Aorta (tissue), 5 donors: ENCODE data around the gene LY9. TPM values are rescaled to one million over a fixed set of nuclear protein-coding genes. Genes with fewer than 3 reads are reported as not detected.

Experiments used
- ATAC-seq: fragments of 200-7000 bp; cut with Tn5 transposase; one replicate; pipeline ENCODE4 v1.9.1; 2022; ENCODE audit warnings: moderate library complexity; ENCODE audit not compliant: low FRiP score
- DNase-seq, 2 donors: peaks; one replicate each; pipeline ENCODE4 v3.0.0-alpha.2; 2020
- H3K27ac ChIP-seq, 2 donors: one replicate each; pipeline ENCODE4 v1.5.1; 2013; ENCODE audit warnings: low read length in 2 of 2, mild to moderate bottlenecking in 2 of 2, moderate library complexity in 2 of 2, control low read depth in 1 of 2, inconsistent platforms in 1 of 2, low read depth in 1 of 2
- H3K27me3 ChIP-seq, 2 donors: one replicate each; pipeline ENCODE4 v1.6.1; 2013; ENCODE audit warnings: control low read depth in 1 of 2, low read length in 1 of 2, mild to moderate bottlenecking in 1 of 2, moderate library complexity in 1 of 2; ENCODE audit not compliant: insufficient read depth in 2 of 2, control insufficient read depth in 1 of 2
- H3K36me3 ChIP-seq, 2 donors: one replicate each; pipeline ENCODE4 v1.6.1; 2013; ENCODE audit warnings: control low read depth in 1 of 2, low read length in 1 of 2, mild to moderate bottlenecking in 1 of 2; ENCODE audit not compliant: insufficient read depth in 2 of 2, control insufficient read depth in 1 of 2
- H3K4me1 ChIP-seq, 2 donors: one replicate each; pipeline ENCODE4 v1.6.1; 2013; ENCODE audit warnings: low read length in 2 of 2, control low read depth in 1 of 2, mild to moderate bottlenecking in 1 of 2, moderate library complexity in 1 of 2; ENCODE audit not compliant: insufficient read depth in 2 of 2, control insufficient read depth in 1 of 2
- H3K4me3 ChIP-seq, 2 donors: one replicate each; pipeline ENCODE4 v1.5.1; 2013; ENCODE audit warnings: low read length in 2 of 2, control low read depth in 1 of 2, mild to moderate bottlenecking in 1 of 2
- H3K9me3 ChIP-seq: one replicate; pipeline ENCODE4 v1.6.1; 2013; ENCODE audit warnings: mild to moderate bottlenecking, low read length; ENCODE audit not compliant: control insufficient read depth
- WGBS, 2 donors: extraction: QIAGEN DNeasy Blood & Tissue Kit; methylation state at CpG; one replicate each; pipeline ENCODE4 v1.1.7; 2013; 5-methylcytosine and 5-hydroxymethylcytosine counted together
- intact Hi-C, 2 donors: fragments of 100-400 bp; cut with DNase I; formaldehyde crosslinking; loops; one replicate each; pipeline versions ENCODE4 v1.14.2 to v1.15.0; 2022
- polyA plus RNA-seq, 2 donors: library from polyadenylated mRNA; stranded (reverse); fragments of 200-250 nt; gene quantifications; one replicate each; pipeline ENCODE4 v1.2.3, GENCODE V29; 2013
- total RNA-seq, 2 donors: library from RNA; stranded (reverse); fragmentation: NEBNext Ultra II Directional; extraction: Animal tissue kit (Norgen Biotek cat#: 25700); gene quantifications; one replicate each; pipeline ENCODE4 v1.2.1, GENCODE V29; 2021
- donor health status: healthy with polysubstance abuse.
- donor health status: Bipolar disorder and iron deficiency.
- donor health status: DM: no; HTN: no; CAD: no.
- donor health status: DM: no; HTN: no; CAD: no.
- donor health status: DM: yes; HTN: yes; CAD: no.

The LY9 gene
- total and polyA plus RNA-seq, 4 donors: 0.10 to 2.0 (median 0.97) TPM

DNA sequence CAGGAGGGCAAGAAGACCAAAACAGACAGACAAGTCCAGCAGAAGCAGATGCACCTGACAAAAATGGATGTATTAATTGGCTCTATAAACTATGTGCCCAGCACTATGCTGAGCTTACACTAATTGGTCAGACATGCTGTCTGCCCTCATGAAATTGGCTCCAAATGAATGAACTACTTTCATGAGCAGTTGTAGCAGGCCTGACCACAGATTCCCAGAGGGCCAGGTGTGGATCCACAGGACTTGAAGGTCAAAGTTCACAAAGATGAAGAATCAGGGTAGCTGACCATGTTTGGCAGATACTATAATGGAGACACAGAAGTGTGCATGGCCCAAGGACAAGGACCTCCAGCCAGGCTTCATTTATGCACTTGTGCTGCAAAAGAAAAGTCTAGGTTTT lies 42.4 kb upstream of the LY9 start:
- ATAC-seq: no peak
- intact Hi-C loops: no loop called here
- Histone ChIP-seq H3K4me3 (no peak overlapping the region), H3K36me3 (no peaks in the 10 kb centered on the region), H3K27me3 (no peaks in the 10 kb centered on the region), H3K9me3 (no peaks in the 10 kb centered on the region), H3K4me1 (no peaks in the 10 kb centered on the region), H3K27ac (no peak overlapping the region)
- no peak for DNase-seq

DNA sequence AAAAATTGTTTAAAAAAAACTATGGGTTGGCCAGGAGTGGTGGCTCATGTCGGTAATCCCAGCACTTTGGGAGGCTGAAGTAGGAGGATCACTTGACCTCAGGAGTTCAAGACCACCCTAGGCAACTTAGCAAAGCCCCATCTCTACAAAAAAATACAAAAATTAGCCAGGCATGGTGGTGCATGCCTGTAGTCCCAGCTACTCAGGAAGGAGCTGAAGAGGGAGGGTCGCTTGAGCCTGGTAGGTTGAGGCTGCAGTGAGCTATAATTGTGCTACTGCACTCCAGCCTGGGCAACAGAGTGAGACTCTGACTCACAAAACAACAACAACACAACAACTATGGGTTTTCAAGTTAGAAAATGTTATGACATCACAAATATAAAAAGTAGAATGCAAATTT lies 40.5 kb upstream of the LY9 start:
- no peak overlapping the region for H3K27ac ChIP-seq
- H3K27me3 ChIP-seq: no peaks in the 10 kb centered on the region
- WGBS, 2 donors: 86 to 89% methylated on average over 2 of the region's 2 CpGs

DNA sequence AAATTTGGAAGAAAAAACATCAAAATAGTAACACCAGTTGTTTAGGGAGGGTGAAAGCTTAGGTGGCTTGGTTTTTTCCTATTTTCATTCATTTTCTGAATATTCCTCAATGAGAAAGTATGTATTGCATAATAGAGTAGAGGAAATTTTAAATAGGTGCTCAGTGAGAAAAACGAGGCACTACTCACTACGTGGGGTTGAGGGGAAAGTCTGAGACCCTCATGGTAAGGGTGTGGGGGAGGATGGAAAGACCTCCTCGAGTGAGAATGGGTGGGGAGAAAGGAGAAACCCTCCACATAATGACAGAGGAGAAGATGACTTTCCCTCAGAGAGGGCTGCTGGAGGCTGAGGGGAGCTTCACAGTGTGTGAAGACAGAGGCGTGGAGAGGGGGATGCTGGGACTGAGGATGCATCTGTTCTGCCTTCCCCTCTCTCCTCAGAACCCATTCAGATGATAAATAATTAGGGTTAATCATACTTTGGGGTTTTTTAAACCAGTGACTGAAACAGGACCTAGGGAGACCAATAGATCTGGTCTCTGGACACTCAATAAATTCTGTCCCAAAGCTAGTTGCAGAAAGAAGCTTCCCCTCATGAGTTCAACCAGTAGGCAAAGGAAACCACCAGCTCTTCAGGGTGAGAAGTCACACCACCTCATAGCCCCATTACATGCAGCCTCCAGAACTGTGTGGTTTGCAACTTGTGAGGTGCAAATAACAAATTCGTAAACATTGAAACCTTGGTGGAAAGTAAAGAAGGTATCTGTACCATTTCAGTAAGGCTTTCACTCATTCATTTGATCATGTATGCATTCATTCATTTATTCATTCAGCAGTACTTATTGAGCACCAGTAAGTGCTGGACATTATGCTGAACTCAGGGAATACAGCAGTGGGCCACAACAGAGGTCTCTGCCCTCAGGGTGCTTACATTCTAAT lies 39.8 kb upstream of the LY9 start:
- Histone ChIP-seq H3K9me3 (no peaks in the 10 kb centered on the region), H3K27ac (no peak overlapping the region), H3K36me3 (no peaks in the 10 kb centered on the region), H3K4me1 (no peaks in the 10 kb centered on the region), H3K27me3 (no peaks in the 10 kb centered on the region), H3K4me3 (no peak overlapping the region)
- ATAC-seq: no peak
- DNase-seq: no peak
- intact Hi-C loops: no loop called here
- 70% methylated on average over 5 of the region's 5 CpGs for WGBS, 2 donors

More for the DNA sequence above, 40.5 kb upstream of the LY9 start:
- Histone ChIP-seq H3K9me3 (no peaks in the 10 kb centered on the region), H3K4me1 (no peaks in the 10 kb centered on the region), H3K4me3 (no peak overlapping the region), H3K36me3 (no peaks in the 10 kb centered on the region)
- ATAC-seq (no peak), DNase-seq (no peak)
- intact Hi-C loops: no loop called here

DNA sequence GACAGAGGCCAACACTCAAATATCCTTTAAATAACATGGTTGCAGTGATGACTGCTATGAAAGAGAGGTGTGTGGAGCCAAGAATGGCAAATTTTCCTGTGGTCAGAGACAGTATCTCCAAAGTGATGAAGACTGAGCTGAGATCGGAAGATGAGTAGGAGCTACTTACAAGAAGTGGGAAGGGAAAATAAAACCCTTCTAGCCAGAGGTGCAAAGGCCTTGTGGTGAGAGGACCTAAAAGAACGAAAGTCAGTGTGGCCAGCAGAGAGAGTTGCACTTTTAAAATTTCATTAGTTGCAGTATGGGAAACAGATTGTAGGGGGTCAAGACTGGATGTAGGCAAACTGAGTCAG lies 39.1 kb upstream of the LY9 start:
- Histone ChIP-seq H3K4me1 (no peaks in the 10 kb centered on the region), H3K27ac (no peak overlapping the region), H3K9me3 (no peaks in the 10 kb centered on the region), H3K36me3 (no peaks in the 10 kb centered on the region), H3K27me3 (no peaks in the 10 kb centered on the region), H3K4me3 (no peak overlapping the region)
- ATAC-seq (no peak), DNase-seq (no peak)
- intact Hi-C loops: no loop called here
- 93 to 95% methylated on average over 2 of the region's 2 CpGs for WGBS, 2 donors

DNA sequence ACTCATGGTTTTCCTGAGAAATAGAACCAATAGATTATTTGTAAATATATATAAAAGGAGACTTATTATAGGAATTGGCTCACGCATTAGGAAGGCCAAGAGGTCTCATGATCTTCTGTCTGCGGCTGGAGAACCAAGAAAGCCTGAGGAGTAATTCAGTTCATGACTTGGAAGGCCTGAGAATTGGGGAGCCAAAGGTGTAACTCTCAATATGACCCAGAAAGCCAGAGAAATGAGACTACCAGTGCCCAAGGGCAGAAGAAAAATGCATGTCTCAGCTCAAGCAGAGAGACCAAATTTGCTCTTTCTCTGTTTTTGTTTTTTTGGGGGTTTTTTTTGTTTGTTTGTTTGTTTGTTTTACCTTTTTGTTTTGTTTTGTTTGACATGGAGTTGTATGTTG lies 37.5 kb upstream of the LY9 start:
- Histone ChIP-seq H3K27me3 (no peaks in the 10 kb centered on the region), H3K9me3 (no peaks in the 10 kb centered on the region), H3K4me1 (no peaks in the 10 kb centered on the region), H3K36me3 (no peaks in the 10 kb centered on the region), H3K4me3 (no peak overlapping the region), H3K27ac (no peak overlapping the region)
- 96 to 100% methylated on average over 2 of the region's 2 CpGs for WGBS, 2 donors
- no peak for DNase-seq
- intact Hi-C loops: no loop called here
- no peak for ATAC-seq

DNA sequence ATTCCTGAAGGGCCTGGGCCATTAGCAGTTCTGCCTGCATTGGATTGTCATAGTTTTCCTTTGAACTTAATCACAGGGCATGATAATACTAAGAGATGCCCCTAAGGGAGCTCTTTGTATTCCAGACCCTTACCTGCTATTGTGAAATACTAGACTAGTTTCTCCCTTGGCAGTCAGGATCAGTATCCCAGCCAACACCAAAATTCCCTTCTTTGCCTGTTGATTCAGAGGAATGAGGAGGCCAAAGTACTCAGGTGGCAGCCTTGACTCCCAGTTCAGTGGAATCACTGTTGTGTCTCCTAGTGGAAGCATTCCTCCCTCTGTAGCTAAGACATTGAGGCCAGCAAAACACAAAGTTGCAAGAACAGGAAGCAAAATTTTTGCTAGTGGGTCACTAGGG lies 36.2 kb upstream of the LY9 start:
- no peaks in the 10 kb centered on the region for H3K4me1 ChIP-seq
- no peaks in the 10 kb centered on the region for H3K27me3 ChIP-seq
- no peak overlapping the region for H3K27ac ChIP-seq
- no peak for ATAC-seq
- DNase-seq: no peak
- H3K4me3 ChIP-seq: no peak overlapping the region
- no peaks in the 10 kb centered on the region for H3K36me3 ChIP-seq
- intact Hi-C loops: no loop called here
- H3K9me3 ChIP-seq: no peaks in the 10 kb centered on the region

DNA sequence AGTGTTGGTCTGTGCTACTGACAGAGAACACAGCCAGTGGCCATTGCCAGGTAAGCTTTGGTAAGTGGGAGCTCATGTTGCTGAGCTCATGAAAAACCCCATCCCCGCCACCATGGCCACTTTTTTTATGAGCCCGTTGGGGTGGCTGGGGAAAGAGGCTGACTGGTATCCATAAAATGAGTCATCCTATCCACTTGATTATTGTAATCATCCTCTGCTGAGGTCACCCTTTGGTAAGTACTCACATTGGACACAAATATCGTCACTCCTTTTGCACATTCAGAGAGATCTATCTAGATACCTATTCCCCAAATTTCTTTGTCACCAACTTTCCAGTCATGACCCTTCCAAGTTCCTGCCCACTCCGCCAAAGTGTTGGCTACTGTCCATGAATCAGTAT lies 34.9 kb upstream of the LY9 start:
- no peaks in the 10 kb centered on the region for H3K9me3 ChIP-seq
- 88 to 92% methylated on average over 4 of the region's 4 CpGs for WGBS, 2 donors
- H3K4me3 ChIP-seq: no peak overlapping the region
- no peaks in the 10 kb centered on the region for H3K27me3 ChIP-seq
- no peak overlapping the region for H3K27ac ChIP-seq
- no peak for ATAC-seq
- no peaks in the 10 kb centered on the region for H3K36me3 ChIP-seq
- H3K4me1 ChIP-seq: no peaks in the 10 kb centered on the region
- DNase-seq: no peak
- intact Hi-C loops: no loop called here

DNA sequence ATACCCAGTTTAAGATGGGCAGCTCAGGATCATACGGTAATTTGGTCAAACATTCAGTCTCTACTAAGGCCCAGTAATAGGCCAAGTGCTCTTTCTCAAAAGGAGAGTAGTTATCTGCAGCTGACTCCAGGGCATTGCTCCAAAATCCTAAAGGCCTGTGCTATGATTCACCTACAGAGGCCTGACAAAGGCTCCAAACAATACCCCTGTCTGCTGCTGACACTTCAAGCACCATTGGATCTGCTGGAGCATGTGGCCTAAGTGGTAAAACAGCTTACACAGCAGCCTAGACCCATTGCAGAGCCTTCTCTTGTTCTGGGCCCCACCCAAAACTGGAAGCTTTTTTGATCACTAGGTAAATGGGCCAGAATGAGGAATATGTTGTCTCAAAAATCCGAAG lies 34.1 kb upstream of the LY9 start:
- Histone ChIP-seq H3K4me3 (no peak overlapping the region), H3K27ac (no peak overlapping the region), H3K36me3 (no peaks in the 10 kb centered on the region), H3K4me1 (no peaks in the 10 kb centered on the region), H3K27me3 (no peaks in the 10 kb centered on the region), H3K9me3 (no peaks in the 10 kb centered on the region)
- no peak for ATAC-seq
- DNase-seq: no peak
- whole genome bisulfite sequencing, 2 donors: 88 to 89% methylated on average over 2 of the region's 2 CpGs
- intact Hi-C loops: no loop called here

DNA sequence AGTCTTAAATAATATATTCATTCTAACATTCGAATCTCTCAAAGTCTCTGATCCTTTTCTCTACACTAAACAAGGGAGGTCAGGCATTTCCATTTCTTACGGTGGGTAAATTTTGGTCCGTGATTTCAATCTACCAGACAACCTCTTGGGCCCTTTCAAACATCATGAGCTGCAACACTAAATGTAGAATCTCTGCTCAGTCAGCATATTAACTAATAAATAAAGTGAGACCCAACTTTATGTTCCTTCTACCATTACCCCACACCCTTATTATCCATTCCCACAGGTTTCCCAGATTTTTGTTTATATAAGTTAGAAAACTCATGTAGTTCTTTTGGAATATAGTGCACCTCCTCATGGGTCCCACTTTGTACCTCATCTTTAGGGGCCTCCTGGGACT lies 32.0 kb upstream of the LY9 start:
- Histone ChIP-seq H3K4me3 (no peak overlapping the region), H3K36me3 (no peaks in the 10 kb centered on the region), H3K27me3 (no peaks in the 10 kb centered on the region), H3K4me1 (no peaks in the 10 kb centered on the region), H3K27ac (no peak overlapping the region), H3K9me3 (no peaks in the 10 kb centered on the region)
- ATAC-seq: no peak
- no peak for DNase-seq
- intact Hi-C loops: no loop called here
- 80 to 91% methylated on average over 3 of the region's 3 CpGs for WGBS, 2 donors
